ENCODE results near the gene VSTM4.

VSTM4 gene

DNA sequence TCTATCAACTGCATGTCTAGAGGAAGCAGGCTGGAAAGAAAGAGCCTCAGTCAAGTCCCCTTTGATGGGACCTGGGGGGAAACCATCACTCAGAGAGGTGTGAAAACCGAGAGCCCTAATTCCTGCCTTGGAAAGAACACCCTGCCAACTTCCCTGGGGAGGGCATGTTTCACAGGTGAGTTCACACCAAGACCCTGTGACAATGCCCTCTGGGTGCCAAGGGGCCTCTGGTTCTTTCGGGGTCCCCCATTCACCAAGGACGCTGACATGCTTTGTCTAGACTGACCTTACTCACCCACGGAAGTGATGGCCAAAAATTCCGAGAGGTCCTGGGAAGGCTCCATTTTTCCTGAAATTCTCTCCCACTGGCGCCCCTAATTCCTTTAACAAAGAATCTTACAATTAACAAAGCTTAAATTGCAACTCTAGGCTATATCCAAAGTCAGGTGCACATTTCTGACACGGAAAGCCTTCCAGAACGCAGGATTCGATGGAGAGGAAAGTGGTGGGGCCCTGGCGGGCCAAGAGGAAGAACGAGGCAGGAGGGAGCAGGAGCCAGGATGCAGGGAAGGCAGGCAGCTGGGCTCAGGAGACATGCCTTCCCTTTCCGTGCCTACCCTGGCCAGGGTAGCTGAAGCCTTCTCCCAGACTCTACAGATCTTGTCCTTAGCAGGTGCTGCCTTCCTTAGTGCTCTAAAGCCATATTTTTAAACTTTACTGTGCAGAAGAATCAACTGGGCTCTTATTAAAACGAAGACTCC, 23.7 kb downstream of the VSTM4 start:
- no peak for DNase-seq (ENCODE audit: low read depth)

DNA sequence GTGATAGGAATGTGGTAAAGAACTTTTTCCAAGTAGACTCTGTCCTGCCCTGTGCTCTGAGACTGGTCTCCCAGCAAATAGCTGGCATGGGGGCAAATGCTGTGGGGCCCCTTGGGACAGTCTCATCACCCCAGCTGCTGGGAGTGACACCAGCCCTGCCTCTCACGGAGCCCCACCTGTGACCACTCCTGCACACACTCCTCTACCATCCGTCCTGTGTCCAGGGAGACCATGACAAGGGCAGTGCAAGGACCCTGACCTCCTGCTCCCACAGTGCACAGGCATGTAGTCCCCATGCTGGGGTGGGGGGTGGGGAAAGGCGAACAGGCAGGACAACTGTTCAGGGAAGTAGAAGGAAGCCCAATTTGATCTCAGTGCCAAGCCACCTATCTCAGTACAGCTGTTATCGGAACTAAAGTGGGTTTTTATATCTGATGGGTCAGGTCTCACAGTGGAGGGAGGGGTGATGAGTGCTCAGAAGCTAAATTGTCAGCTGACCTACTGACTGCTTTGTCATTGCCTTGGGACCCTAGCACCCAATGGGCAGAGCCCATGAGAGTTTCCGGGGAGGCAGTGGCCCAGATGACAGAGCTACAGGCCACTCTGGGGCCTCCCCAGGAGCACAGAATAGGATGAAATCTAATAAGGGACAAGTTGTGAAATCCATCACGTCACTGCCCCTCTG, 24.5 kb downstream of the VSTM4 start:
- DNase-seq (ENCODE audit: low read depth): no peak

DNA sequence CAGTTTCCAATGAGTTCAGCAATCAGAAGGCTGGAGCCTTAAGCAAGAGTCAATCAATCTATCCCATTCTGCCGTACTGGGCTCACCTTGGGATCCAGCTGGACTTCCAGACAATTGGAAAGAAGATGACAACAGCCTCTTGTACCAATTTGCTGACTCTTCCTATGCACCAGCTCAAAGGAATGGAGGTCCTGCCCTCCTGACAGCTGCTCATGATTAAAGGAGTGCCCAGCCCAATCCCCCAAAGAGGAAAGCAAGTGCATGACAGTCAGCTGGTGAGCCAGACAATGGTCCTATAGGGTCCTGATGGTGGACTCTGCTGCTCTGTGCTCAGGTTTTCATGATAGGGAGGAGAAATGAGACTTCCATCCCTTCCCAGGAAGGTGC, 25.1 kb downstream of the VSTM4 start:
- no peak for DNase-seq (ENCODE audit: low read depth)

DNA sequence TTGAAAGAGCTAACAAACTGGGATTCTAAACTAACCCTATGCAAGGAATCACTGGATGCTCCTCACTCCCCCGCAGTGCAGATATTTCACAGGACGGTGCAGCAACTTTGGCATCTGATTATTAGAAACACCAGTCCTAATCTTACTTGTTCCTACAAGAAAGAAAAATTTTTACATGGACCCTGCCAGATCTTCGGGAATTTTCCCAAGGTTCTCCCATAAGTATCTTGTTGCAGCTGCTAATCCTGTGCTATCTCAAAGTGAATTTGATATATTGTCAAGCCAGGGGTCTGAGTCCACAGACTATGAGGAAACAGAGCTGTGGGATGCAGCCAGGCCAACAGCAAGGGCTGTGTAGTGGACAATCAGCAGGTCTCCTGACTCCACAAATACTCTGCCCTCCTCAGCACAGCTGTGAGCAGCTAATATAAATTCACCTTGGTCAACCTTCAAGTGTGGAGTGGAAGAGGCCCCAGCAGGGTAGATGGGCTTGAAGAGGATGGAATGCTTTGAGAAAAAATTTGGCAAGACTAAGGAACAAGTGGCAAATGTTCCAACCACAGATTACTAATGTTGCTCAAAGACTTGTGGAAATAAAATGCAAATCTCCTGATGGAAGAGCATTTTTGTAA, 25.6 kb downstream of the VSTM4 start:
- no peak for DNase-seq (ENCODE audit: low read depth)

DNA sequence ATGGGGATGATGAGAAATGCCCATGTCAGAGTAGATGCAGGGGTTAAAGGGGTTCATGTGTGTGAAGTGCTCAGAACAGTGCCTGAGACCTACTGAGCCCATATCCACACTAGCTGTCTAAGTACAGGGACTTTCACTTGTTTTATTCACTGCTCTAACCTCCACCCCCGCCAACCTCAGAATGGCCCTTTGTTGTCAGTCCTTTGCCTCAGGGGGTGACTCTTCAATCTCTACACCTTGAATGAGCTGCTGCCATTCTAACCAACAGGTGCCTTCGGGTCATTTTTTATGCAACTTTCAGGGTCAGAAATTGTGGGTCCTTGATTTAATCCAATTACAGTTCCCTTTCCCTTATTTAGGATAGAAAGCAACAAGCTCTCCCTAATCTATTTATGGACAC, 26.2 kb downstream of the VSTM4 start:
- DNase-seq (ENCODE audit: low read depth): no peak

DNA sequence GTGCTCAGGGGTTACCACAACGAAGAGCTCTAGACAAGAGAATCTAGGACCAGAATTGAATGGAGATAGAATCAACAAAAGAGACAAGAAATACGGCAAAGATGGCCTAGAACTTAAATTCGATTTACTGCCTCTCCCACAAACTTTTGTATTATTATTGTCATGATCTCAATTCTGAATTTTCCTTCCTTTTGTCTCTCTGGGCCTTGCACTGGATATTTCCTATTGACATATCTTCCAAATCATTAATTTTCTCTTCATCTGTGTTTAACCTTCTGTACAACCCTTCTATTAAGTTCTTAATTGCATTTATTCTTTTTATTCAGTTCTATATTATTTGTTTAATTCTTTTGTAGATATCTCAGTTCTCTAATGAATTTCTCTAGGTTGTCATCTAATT, 28.4 kb downstream of the VSTM4 start:
- DNase-seq (ENCODE audit: low read depth): no peak

DNA sequence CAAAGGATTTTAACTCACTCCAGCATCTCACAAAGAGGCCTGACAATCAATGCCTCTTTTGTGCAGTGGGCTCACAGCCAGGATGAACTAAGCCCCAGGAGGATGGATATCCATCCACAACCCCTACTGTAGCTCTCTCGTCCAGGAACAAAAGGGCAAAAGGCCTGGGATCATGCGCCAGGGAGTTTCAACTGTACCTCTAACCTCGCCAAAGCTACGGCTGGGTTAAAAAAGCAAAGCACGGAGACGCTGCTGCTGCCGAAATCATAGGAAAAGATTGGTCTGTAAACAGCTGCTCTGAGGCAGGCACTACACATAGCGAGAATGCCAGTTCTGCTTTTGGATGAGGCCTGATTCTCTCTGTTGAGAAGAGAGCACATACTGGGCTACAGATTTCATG, 32.1 kb downstream of the VSTM4 start:
- no peak for DNase-seq (ENCODE audit: low read depth)

DNA sequence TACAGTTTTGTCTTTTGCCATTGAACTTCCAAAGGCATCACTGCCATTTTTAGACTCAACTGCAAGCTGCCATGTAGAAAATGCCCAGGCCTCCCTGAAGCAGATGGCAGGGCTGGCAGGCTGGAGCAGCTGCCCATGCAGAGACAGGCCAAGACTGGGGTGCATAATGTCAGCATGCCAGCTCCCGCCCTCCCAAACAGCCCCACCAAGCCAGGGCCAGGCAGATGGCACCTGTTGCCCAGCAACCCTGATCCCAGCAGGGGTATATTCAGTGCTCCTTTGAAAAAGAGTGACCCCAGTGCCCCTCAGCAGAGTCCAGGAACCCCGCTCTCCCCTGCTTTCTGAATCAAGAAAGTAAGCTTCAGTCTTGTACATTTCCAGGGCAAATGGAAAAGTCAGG, 32.6 kb downstream of the VSTM4 start:
- DNase-seq (ENCODE audit: low read depth): no peak

DNA sequence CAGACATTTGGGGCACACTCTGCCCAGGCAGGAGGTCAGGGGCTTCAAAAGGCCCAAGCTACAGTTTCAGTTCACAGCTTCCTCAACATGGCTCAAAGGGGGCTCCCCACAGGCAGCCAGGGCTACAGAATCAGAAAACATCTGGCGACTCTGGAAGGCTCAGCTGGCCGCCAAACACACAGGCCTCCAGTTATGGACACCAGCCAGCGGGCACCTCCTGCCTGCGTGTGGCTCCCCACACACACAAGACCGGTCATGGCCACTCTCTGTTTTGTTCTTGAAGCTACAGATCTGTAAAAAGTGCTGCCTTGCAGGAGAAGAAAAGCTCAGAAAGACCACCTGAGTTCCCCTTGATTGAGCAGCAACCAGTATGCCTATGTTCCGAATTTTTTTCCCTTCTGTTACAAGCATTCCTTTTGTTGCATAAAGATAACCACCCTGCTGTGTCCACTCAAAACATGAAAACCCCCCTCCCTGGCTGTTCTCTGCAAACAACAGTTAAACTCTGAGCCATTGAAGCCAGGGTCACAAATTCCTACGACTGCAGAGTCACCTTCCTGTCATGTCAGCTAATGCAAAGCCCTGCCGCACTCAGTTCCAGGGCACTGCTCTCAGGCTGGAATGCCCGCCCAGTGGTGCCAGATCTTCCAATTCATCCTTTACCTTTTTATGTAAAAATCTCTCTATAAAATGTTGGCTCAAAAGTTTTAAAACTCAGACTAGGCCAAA, 33.6 kb downstream of the VSTM4 start:
- DNase-seq (ENCODE audit: low read depth): no peak

DNA sequence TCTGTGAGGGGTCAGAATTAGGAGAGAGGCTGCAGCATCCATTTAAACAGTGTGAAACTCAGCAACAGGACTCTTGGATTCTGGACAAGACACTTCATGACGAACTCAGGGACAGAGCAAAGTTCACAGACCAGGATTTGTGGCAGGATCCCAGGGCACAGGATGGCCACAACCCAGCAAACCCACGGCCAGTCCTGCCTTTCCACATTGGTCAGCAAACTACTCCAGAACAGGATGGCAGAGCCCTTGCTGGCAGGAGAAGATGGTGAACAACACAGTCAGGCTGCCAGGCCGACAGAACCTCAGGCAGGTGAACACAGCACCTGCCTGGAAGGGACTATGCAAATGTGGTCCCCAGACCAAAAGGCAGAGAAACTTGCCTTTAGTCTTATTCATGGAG, 34.4 kb downstream of the VSTM4 start:
- no peak for DNase-seq (ENCODE audit: low read depth)

DNA sequence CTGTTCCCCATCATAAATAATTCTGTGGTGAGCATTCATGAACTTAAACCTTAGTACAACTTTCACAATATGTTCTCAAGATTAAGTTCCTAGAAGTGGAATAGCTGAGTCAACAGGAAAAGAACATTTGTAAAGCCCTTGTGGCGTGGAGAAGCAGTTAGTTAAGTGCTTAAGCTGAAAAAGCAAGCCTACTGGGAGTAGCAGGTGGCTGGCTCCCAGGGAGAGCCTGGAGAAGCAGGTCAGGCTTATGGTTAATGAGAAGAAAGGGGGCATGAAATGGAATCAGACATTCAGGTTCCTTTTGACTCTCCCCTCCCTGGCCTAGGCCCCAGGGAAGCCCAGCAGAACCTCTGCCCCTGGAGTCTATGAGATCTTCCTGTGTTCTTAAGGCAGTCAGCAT, 35.3 kb downstream of the VSTM4 start:
- DNase-seq (ENCODE audit: low read depth): no peak

DNA sequence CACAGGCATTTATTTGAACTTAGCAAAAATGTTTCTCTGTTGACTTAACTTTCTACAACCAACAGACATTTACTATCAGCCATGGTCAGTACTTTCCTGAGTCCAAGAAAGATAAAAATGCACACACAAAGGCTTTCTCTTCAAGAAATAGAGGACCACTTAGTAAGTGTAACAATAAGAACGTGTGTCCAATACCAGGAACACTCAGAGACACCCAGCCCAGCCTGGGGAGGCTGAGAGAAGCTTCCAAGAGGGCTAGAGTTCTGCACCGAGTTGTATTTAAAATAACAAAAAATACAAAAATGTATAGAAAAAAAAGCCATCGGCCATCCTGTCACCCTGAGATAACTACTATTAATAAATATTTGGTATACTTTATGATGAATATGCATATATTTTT, 35.8 kb downstream of the VSTM4 start:
- DNase-seq (ENCODE audit: low read depth): no peak

DNA sequence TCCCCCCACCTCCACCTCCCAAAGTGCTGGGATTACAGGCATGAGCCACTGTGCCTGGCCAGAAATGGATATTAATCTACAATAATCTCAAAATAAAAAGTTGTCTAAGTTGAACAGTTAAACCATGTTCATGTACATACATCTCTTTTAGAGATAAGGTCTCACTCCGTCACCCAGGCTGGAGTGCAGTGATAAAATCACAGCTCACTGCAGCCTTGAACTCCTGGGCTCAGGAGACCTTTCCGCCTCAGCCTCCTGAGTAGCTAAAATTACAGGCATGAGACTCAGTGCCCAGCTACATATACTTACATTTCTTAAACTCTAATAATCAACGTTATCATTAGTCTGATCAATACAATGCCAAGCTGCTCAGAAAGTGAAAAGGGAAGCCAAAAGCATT, 36.2 kb downstream of the VSTM4 start:
- no peak for DNase-seq (ENCODE audit: low read depth)

DNA sequence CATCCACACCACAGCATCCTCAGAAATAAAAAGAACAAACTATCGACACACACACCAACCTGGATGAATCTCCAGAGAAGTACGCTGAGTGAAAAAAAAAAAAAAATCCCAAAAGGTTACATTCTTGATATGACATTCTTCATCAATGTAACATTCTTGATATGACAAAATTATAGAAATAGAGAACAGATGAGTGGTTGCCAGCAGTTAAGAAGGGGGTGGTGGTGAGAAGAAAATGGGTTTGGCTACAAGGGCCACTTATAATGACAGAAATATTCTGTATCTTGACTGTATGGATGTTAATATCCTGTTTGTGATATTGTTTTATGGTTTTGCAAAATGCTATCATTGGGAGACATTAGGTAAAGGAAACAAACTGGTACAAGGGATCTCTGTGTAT, 36.9 kb downstream of the VSTM4 start:
- no peak for DNase-seq (ENCODE audit: low read depth)

DNA sequence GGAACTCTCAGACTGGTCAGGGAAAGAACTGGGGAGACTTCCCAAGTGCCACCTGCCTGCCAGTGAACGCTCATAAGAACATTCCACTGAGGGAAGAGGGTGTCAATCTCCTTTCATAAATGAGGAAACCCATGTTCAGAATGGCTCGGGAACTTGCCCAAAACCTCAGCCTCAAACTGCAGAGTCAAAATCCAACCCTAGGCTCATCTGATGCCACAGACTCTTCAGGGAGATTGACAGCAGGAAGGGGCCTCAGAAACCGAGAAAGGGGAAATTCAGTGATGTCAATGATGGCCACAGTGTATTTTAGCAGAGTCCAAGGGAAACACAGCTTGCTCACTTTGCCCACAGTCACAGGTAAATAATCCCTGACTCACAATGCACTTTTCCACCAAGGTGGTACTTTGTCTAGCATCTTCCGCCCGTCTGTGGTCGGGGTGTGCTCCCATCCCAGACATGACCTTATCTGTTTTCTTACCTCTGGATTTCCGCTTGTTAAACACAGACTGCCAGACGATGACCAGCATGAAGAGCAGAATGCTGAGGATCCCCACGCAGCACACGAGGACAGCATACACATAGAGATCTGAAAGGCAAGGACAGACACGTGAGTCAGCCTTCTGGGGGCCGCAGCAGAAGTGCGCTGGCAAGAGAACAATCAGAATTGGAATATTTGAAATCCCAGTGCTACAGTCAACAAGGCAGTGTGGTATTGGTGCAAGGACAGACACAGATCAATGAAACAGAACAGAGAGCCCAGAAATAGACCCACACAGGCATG, 38.4 kb downstream of the VSTM4 start:
- no peak for DNase-seq (ENCODE audit: low read depth)

DNA sequence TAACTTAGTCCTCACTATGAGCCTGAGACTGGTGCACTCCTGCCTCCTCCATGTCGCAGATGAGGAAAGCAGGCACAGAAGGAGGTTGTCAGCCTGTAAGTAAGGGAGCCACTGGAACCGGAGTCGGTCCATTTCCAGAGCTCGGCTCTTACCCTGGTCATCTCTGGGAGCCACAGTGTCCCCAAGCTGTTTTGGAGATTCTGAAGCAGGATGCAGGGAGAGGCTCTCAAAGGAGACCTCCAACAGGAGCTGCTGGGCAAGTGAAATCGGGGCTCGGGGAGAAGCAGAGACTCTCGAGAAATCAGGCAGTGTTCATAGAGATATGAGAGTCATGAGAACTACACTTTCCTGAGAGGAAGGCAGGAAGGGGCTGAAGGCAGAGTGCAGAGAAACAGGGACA, 39.0 kb downstream of the VSTM4 start:
- no peak for DNase-seq (ENCODE audit: low read depth)

DNA sequence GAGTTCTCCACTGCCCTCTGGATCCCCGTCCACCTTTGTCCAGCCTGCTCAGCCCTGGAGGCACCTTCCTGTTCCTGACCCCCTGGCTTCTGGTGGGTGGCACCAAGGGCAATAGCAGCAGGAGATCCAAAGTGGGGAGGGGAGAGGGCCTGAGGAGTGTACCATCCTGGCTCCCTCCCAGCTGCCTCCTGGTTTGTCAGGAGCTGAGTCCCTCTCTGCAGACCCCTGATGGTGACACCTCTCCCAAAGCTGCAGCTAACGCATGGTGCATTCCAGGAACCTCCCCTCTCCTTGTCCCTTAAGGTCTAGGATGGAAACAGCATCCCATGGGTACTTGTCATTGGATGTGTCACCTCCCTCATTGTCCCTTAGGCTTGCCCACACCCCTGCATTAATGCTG, 39.6 kb downstream of the VSTM4 start:
- no peak for DNase-seq (ENCODE audit: low read depth)

DNA sequence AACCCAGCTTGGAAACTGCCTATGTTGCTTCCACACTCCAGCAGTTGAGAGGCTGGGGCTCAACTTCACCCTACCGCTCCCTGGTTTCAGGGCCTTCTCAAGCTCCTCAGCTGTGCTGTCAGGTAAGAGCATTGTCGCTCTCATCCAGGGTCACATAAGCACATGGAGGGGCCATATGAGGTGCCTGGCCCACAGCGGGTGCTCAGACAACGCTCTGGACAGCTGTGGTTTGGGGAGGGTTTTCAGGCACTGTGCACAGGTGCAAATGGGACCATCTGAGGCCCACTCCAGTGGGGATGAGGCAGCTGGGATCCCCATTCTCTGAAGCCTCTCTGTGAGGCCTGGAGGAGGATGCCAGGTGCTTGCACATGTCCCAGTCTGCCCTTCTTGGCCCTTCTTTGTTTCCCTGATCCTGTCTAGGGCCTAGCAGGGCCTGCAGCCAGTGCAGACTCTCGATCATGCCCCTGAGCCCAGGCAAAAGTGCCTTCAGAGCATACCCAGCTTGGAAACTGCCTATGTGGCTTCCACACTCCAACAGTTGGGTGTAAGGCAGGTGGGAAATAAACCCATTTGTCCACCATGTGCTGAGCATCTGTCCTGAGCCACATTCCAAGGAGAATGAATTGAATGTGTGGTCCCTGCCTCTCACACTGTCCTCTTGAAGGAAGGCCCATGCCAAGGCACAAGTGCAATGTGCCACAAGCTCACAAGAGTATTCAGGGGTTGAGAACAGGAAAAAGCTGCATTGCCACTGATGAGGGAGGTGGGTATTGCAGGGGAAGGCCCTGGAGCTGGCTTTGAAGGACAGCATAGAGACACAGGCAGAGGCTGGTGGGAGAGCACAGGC, 40.3 kb downstream of the VSTM4 start:
- DNase-seq (ENCODE audit: low read depth): no peak

DNA sequence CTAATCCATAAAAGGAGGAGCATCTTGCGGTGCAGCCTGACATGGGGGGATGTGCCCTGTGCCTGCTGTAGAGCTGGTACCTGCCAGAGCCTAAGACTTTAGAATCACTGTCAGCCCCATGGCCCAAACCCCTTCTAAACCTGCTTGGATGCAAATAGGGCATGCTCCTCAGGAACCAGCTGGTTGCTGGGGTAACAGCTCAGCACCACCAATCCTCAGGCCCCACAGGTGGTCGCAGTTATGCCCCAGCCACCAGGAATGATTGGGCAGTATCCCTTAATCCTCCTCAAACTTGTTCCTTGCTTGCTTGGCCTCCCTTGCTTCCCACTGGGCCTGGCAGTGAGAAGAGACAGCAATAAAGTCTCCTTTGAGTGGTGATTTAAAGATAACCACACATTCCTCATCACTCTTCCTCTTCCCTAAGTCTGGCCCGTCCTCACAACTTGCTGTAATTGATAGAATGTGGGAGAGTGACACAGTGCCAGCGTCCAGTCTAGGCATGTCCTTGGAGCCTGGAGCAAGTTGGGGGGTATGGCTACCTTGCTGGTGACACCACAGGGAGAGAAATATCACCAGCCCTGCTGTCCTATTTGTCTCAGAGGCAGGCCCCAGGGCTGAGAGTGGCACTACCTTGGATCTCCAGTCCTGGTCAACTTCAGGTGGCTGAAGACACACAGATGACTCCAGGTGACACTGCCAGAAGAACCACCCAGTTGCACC, 43.0 kb downstream of the VSTM4 start:
- no peak for DNase-seq (ENCODE audit: low read depth)

DNA sequence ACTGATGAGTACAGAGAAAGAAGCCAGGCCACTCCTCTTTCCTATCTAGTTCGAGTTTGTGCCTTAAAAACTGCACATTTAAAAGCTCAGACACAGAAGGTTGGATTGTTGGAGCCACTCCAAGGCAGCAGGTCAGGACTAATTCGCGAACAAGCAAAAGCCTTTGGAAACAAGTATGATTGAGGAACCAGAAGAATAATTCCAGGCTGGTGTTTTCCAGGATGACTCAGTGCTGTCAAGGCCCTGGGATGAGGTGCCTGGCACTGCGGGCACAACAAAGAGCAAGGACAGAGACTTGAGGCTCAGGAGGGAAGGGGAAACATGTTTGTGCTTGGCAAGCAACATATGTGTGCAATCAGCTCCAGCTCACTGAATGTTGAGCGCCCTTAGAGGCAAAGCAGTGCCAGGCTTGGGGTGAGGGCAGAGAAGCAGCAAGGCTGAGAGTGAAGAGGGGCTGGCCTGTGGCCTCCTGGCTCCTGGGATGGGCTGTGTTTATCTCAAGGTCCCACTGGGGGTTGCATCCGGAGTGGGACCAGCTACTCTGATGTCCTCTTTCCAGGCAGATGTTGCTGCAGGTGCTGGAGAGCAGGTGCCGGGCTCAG, 44.1 kb downstream of the VSTM4 start:
- no peak for DNase-seq (ENCODE audit: low read depth)

Data from T-helper 22 cell (primary cell).